ENCODE results near the gene TBC1D9B.

The TBC1D9B gene

DNA sequence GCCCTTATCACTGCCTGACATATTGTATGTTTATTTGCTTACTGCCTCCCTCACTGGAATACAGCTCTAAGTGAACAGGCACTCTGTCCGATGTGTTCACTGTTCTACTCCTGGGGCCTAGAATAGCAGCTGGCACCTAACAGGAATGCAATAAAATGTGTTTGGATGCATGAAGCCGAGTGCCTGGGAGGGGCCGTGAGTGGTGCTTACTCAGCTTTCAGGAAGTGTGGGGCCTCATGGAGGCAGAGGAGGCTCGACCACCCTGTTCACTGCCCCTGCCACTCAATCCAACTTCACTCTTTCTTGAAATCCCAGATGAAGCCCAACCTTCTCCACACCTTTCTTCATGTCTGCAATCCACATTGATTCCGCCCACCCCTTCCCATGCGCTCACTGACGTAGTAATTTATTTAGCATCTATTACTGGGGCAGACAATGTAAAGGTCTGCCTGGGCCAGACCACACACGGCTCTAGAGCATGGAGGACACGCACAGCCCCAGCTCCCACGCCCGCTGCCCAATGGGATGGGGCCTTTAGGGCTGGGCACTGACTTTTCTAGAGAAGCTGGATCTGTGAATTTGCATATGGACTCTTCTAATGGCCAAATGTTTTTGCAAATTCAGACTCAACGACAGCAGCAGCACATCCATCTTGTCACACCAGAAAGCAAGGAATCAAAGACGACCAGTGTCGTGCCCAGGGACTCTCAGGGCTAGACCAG lies 21.3 kb downstream of the TBC1D9B start:
- Histone ChIP-seq H3K27me3 (ENCODE audit: control insufficient read depth, insufficient read depth, low read length, poor library complexity, severe bottlenecking) (no peaks in the 10 kb centered on the region), H3K4me3 (ENCODE audit: insufficient read depth, low read depth, low read length) (no peak overlapping the region), H3K9me3 (ENCODE audit: control insufficient read depth, low read length) (no peaks in the 10 kb centered on the region), H3K4me1 (ENCODE audit: control insufficient read depth, insufficient read depth, low read length) (no peaks in the 10 kb centered on the region), H3K27ac (ENCODE audit: insufficient read depth, low read depth, low read length, poor library complexity, severe bottlenecking) (no peak overlapping the region), H3K36me3 (ENCODE audit: control insufficient read depth, insufficient read depth, low read length) (peaks cover 62% of the 10 kb centered on the region)
- WGBS, 2 experiments: 88 to 89% methylated on average over 14 of the region's 14 CpGs

DNA sequence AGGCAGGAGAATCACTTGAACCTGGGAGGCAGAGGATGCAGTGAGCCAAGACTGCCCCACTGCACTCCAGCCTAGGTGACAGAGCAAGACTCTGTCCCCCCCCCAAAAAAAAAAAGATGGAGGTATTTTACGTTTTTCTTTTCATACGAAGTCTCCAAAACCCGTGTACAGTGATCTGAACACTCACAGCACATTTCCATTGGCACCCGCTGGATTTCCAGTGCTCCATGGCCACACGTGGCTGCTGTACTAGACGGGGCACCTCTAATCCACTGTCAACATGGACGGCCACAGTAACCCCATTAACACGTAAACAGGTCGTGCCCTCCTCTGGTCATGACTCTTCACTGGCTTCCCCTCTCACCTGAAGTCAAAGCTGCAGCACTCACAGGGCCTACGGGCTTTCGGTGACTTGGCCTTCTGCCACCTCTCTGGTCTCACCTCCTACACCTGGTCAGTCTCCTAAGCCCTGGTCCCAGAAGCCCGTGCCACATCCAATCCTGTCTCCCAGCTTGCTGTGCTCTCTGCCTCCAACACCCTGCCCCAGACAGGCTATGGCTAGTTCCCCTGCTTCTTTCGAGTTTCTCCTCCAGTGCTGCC lies 22.1 kb downstream of the TBC1D9B start:
- Histone ChIP-seq H3K4me3 (ENCODE audit: insufficient read depth, low read depth, low read length) (no peak overlapping the region), H3K4me1 (ENCODE audit: control insufficient read depth, insufficient read depth, low read length) (no peaks in the 10 kb centered on the region), H3K27ac (ENCODE audit: insufficient read depth, low read depth, low read length, poor library complexity, severe bottlenecking) (no peak overlapping the region), H3K27me3 (ENCODE audit: control insufficient read depth, insufficient read depth, low read length, poor library complexity, severe bottlenecking) (no peaks in the 10 kb centered on the region), H3K36me3 (ENCODE audit: control insufficient read depth, insufficient read depth, low read length) (peaks cover 56% of the 10 kb centered on the region), H3K9me3 (ENCODE audit: control insufficient read depth, low read length) (no peaks in the 10 kb centered on the region)
- 94 to 96% methylated on average over 13 of the region's 13 CpGs for WGBS, 2 experiments

DNA sequence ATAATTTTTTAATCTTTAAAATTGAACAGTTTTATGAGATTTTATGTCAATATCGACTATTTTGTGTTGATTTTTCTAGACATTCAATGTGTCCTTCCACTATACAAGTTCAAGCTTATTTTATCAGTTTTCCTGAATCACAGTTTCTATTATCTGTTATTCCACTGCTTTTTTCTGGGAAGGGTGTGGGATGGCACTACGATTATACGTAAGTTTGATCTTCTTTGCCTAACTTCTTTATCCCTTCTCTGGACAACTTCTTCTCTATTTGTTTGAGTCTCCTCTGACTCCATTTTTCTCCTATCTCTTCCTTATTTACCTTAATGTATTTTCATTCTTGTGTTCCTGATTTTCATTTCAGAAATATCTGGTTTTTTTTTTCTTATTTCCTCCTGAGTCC lies 24.5 kb downstream of the TBC1D9B start:
- no peaks in the 10 kb centered on the region for H3K27me3 ChIP-seq (ENCODE audit: control insufficient read depth, insufficient read depth, low read length, poor library complexity, severe bottlenecking)
- H3K4me3 ChIP-seq (ENCODE audit: insufficient read depth, low read depth, low read length): no peak overlapping the region
- H3K9me3 ChIP-seq (ENCODE audit: control insufficient read depth, low read length): no peaks in the 10 kb centered on the region
- 89 to 100% methylated on average over 2 to 3 of the region's 3 CpGs for WGBS, 2 experiments
- no peak overlapping the region for H3K27ac ChIP-seq (ENCODE audit: insufficient read depth, low read depth, low read length, poor library complexity, severe bottlenecking)
- H3K4me1 ChIP-seq (ENCODE audit: control insufficient read depth, insufficient read depth, low read length): no peaks in the 10 kb centered on the region
- H3K36me3 ChIP-seq (ENCODE audit: control insufficient read depth, insufficient read depth, low read length): peaks cover 52% of the 10 kb centered on the region

DNA sequence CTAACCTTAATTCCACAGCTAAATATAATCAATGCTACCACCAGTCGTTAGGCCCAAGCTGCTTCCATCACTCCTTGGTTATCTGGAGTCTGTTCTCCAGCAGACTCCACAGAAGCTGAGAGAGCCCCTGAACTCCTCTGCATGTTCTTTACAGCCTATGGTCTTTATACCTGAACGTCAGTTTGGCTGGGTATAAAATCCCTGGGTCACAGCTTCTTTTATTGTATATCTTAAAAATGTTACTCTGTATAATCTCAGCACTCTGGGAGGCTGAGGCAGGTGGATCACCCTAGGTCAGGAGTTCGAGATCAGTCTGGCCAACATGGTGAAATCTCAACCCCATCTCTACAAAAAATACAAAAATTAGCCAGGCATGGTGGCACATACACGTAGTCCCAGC lies 25.4 kb downstream of the TBC1D9B start:
- WGBS, 2 experiments: 80 to 92% methylated on average over 3 to 4 of the region's 4 CpGs
- no peak overlapping the region for H3K4me3 ChIP-seq (ENCODE audit: insufficient read depth, low read depth, low read length)
- H3K36me3 ChIP-seq (ENCODE audit: control insufficient read depth, insufficient read depth, low read length): peaks cover 43% of the 10 kb centered on the region
- H3K9me3 ChIP-seq (ENCODE audit: control insufficient read depth, low read length): no peaks in the 10 kb centered on the region
- H3K27me3 ChIP-seq (ENCODE audit: control insufficient read depth, insufficient read depth, low read length, poor library complexity, severe bottlenecking): no peaks in the 10 kb centered on the region
- no peak overlapping the region for H3K27ac ChIP-seq (ENCODE audit: insufficient read depth, low read depth, low read length, poor library complexity, severe bottlenecking)
- no peaks in the 10 kb centered on the region for H3K4me1 ChIP-seq (ENCODE audit: control insufficient read depth, insufficient read depth, low read length)

DNA sequence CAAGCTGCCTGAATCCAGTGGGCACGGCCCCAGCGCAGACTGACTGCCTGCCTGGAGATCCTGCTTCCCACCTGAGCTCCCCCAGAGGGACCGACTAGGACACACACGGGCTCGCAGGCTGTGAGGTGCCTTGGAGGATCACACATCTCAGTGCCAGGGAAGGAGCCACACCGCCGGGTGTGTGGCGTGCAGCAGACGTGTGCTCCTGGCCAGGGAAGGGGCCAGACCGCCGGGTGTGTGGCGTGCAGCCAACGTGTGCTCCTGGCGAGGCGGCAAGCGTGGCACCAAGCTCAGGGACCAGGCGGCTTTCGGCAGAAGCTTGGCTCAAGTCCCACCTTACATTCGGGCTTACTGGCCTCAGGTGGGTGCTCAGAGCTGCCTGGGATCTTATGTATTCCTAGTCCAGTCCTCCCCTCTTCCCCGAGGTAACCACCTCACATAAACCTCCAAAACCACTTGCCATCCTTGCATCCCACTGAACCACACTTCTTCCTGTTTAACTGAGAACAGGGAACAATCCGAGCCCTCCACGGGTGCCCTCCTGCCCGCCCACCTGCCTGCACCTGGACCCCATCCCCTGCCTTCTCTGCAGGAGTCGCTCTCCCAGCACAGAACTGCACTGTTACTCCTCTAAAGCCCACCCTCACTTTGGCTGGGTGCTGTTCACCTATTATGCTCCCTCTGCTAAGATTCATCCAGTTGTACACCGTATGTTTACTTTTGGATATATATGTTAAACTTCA lies 26.7 kb downstream of the TBC1D9B start:
- Histone ChIP-seq H3K4me3 (ENCODE audit: insufficient read depth, low read depth, low read length) (no peak overlapping the region), H3K27me3 (ENCODE audit: control insufficient read depth, insufficient read depth, low read length, poor library complexity, severe bottlenecking) (no peaks in the 10 kb centered on the region), H3K27ac (ENCODE audit: insufficient read depth, low read depth, low read length, poor library complexity, severe bottlenecking) (no peak overlapping the region), H3K9me3 (ENCODE audit: control insufficient read depth, low read length) (no peaks in the 10 kb centered on the region), H3K36me3 (ENCODE audit: control insufficient read depth, insufficient read depth, low read length) (peaks cover 34% of the 10 kb centered on the region), H3K4me1 (ENCODE audit: control insufficient read depth, insufficient read depth, low read length) (no peaks in the 10 kb centered on the region)
- WGBS, 2 experiments: 95% methylated on average over 24 to 25 of the region's 25 CpGs

DNA sequence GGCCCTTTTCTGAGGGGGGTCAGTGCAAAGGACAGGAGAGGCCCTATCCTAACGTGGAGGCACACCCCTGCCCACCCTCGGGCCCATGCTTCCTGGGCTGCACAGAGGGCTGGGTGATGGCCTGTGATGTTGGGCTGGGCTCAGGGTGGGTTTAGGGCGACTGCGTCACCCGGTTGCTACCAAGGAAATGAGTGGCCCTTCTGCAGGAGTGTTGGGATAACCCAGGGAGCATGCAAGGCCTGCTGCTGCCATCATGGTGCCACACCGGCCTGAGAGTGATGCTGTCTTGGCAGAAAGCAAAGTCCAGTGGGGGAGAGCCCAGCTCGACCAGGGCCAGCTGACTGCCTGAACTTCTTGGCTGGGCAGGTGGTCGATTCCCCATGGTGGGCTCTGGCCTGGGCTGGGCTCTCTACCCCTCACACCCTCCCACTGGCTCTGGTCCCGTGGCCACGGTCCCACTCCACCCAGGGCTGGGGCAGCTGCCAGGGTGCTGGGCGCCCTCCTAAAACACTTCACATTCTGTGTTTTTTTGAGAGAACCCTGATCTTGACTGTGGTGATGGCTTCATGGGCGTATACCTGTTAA lies 27.5 kb downstream of the TBC1D9B start:
- Histone ChIP-seq H3K4me3 (ENCODE audit: insufficient read depth, low read depth, low read length) (no peak overlapping the region), H3K36me3 (ENCODE audit: control insufficient read depth, insufficient read depth, low read length) (peaks cover 27% of the 10 kb centered on the region)
- 93 to 94% methylated on average over 11 to 12 of the region's 12 CpGs for WGBS, 2 experiments

DNA sequence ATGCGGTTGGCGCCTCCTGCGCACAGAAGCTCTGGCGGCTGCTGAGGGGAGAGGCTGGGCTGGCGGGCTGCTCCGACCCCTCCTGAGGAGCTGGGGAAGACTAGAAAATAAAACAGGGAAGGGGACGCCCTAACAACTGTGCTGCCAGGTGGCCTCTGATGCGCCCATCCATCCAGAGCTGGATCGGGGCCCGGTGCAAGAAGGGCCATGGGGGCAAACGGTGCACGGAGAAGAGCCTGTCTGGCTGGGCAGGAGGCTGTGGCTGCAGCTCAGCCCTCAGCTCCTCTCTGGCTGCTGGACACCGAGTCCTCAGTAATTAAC lies 28.0 kb downstream of the TBC1D9B start:
- H3K27me3 ChIP-seq (ENCODE audit: control insufficient read depth, insufficient read depth, low read length, poor library complexity, severe bottlenecking): no peaks in the 10 kb centered on the region
- WGBS, 2 experiments: 95% methylated on average over 13 of the region's 13 CpGs
- no peaks in the 10 kb centered on the region for H3K4me1 ChIP-seq (ENCODE audit: control insufficient read depth, insufficient read depth, low read length)
- H3K27ac ChIP-seq (ENCODE audit: insufficient read depth, low read depth, low read length, poor library complexity, severe bottlenecking): no peak overlapping the region
- no peaks in the 10 kb centered on the region for H3K9me3 ChIP-seq (ENCODE audit: control insufficient read depth, low read length)
- H3K36me3 ChIP-seq (ENCODE audit: control insufficient read depth, insufficient read depth, low read length): peaks cover 22% of the 10 kb centered on the region
- H3K4me3 ChIP-seq (ENCODE audit: insufficient read depth, low read depth, low read length): no peak overlapping the region

More for the DNA sequence above, 27.5 kb downstream of the TBC1D9B start:
- Histone ChIP-seq H3K9me3 (ENCODE audit: control insufficient read depth, low read length) (no peaks in the 10 kb centered on the region), H3K27me3 (ENCODE audit: control insufficient read depth, insufficient read depth, low read length, poor library complexity, severe bottlenecking) (no peaks in the 10 kb centered on the region), H3K4me1 (ENCODE audit: control insufficient read depth, insufficient read depth, low read length) (no peaks in the 10 kb centered on the region), H3K27ac (ENCODE audit: insufficient read depth, low read depth, low read length, poor library complexity, severe bottlenecking) (no peak overlapping the region)

DNA sequence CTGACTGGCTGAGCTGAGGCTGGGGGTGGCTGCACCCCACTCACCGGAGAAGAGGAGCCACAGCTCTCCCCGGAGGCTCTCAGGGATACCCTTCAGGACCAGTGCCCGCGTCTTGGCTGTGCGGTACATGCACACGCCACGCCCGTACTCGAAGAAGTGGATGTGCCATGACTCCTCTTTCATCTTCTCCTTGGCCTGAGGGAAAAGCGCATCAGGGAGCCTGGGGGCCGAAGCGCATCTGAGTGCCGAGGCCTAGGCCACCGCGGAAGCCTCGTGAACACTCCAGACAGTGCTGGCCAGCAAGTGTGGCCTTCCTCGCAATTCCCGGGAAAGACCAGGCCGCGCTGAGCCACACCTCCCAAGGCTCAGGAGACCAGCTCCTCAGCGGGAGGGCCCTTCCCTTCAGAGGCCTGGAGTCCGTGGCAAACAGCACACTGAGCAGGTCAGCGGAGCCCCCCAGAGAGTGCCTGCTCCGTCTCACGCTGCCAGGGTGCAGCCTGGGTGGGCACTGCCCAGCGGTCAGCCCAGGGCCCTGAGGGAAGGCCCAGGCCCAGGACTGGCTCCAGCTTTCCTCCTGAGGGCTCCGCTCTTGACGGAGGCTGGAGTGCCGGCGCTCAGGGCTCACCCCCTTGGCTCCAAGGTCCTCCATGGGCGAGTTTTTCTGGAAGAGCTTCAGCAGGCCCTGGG lies 28.6 kb downstream of the TBC1D9B start:
- Histone ChIP-seq H3K27me3 (ENCODE audit: control insufficient read depth, insufficient read depth, low read length, poor library complexity, severe bottlenecking) (no peaks in the 10 kb centered on the region), H3K27ac (ENCODE audit: insufficient read depth, low read depth, low read length, poor library complexity, severe bottlenecking) (no peak overlapping the region), H3K4me3 (ENCODE audit: insufficient read depth, low read depth, low read length) (no peak overlapping the region), H3K4me1 (ENCODE audit: control insufficient read depth, insufficient read depth, low read length) (no peaks in the 10 kb centered on the region), H3K36me3 (ENCODE audit: control insufficient read depth, insufficient read depth, low read length) (peaks cover 18% of the 10 kb centered on the region), H3K9me3 (ENCODE audit: control insufficient read depth, low read length) (no peaks in the 10 kb centered on the region)
- WGBS, 2 experiments: 94 to 96% methylated on average over 31 of the region's 31 CpGs

DNA sequence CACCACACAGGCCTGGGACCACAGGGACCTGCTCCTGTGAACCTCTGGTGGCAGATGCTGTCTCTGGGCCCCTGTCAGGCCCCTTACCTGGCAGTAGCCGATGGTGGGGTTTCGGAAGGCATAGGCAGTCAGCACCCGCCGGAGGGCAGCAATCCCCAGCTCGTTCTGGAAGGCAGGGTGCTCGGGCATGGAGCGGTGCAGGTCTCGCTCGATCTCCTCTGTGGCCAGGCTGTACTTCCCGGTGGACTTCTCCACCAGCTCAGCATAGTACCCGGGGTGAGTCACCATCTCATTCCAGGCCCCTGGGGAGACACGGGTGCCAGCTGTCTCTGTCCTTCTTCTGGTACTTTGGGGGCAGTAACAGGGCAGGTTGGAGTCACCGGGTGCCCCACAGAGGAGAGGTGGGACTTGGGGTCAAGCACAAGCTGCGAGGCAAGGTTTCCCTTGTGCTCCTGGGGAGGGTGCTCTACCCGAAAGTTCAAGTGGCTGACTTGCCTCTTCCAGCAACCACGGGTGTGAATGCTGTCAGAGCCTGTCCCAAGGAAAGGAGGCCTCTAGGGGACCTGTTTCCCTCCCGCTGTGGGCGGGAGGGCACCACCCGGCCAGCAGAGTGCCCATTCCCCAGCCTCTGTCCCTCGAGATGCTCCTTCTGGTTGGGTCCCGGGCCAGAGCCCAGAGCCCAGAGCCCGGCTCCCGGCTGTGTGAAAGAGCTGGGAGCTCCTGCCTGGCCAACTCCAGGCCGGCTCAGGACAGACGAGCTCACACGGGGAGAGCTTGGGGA lies 29.3 kb downstream of the TBC1D9B start:
- H3K27me3 ChIP-seq (ENCODE audit: control insufficient read depth, insufficient read depth, low read length, poor library complexity, severe bottlenecking): no peaks in the 10 kb centered on the region
- WGBS, 2 experiments: 95% methylated on average over 26 of the region's 26 CpGs
- no peak overlapping the region for H3K4me3 ChIP-seq (ENCODE audit: insufficient read depth, low read depth, low read length)
- peaks cover 18% of the 10 kb centered on the region for H3K36me3 ChIP-seq (ENCODE audit: control insufficient read depth, insufficient read depth, low read length)
- H3K4me1 ChIP-seq (ENCODE audit: control insufficient read depth, insufficient read depth, low read length): no peaks in the 10 kb centered on the region
- no peaks in the 10 kb centered on the region for H3K9me3 ChIP-seq (ENCODE audit: control insufficient read depth, low read length)
- no peak overlapping the region for H3K27ac ChIP-seq (ENCODE audit: insufficient read depth, low read depth, low read length, poor library complexity, severe bottlenecking)
